GM20000 (cell line): ENCODE results near the gene MORN1.

Experiments
- DNase-seq: peaks from one replicate; pipeline ENCODE4 v3.0.0; 2012; ENCODE audit warnings: low spot score
- CTCF ChIP-seq: IDR thresholded peaks from 2 replicates; pipeline ENCODE4 v1.5.1; 2012; ENCODE audit warnings: mild to moderate bottlenecking, control low read depth; ENCODE audit errors: extremely low read depth, missing control alignments

MORN1 gene

GRCh38 chr1:2346691-2347408 is 44.5 kb downstream of the MORN1 start:
- no peak for DNase-seq
- no peak for TF ChIP-seq CTCF

- TF ChIP-seq CTCF, result no peak
- DNase-seq, result no peak
These were observed 45.9 kb downstream of the MORN1 start for GRCh38 chr1:2345297-2346075.

GRCh38 chr1:2344744-2345296 is 46.5 kb downstream of the MORN1 start:
- TF ChIP-seq CTCF, result no peak
- no peak for DNase-seq

GRCh38 chr1:2344121-2344681 is 47.2 kb downstream of the MORN1 start:
- DNase-seq, result no peak
- no peak for TF ChIP-seq CTCF

- no peak for TF ChIP-seq CTCF
- DNase-seq, result no peak
These were observed 48.1 kb downstream of the MORN1 start for GRCh38 chr1:2343023-2343935.

GRCh38 chr1:2342384-2343022 is 48.9 kb downstream of the MORN1 start:
- TF ChIP-seq CTCF, result no peak
- DNase-seq, result no peak
